Adrenal gland (tissue), 5 donors: ENCODE results near the gene ZFP1.

Experiments
- POLR2A ChIP-seq, 2 donors: fragments of 450-650 bp; IDR thresholded peaks; one replicate each; pipeline ENCODE4 v1.6.1; 2017; ENCODE audit warnings: antibody characterized with exemption in 2 of 2, mild to moderate bottlenecking in 2 of 2, moderate library complexity in 1 of 2
- TF ChIP-seq, protein P1 (sequence below), 6 experiments: fragments of 450-650 bp in 4 of 6; fragments of 200-600 bp in 2 of 6; sonication (generic) in 1 of 6; IDR thresholded peaks; 1 replicate in 5 of 6; 2 replicates in 1 of 6; pipeline versions ENCODE4 v1.5.1 to v1.8.0; 2016 to 2021; ENCODE audit warnings: antibody characterized with exemption in 6 of 6, mild to moderate bottlenecking in 2 of 6, moderate library complexity in 1 of 6
- donor health status: DM: no; HTN: no; CAD: no.

DNA sequence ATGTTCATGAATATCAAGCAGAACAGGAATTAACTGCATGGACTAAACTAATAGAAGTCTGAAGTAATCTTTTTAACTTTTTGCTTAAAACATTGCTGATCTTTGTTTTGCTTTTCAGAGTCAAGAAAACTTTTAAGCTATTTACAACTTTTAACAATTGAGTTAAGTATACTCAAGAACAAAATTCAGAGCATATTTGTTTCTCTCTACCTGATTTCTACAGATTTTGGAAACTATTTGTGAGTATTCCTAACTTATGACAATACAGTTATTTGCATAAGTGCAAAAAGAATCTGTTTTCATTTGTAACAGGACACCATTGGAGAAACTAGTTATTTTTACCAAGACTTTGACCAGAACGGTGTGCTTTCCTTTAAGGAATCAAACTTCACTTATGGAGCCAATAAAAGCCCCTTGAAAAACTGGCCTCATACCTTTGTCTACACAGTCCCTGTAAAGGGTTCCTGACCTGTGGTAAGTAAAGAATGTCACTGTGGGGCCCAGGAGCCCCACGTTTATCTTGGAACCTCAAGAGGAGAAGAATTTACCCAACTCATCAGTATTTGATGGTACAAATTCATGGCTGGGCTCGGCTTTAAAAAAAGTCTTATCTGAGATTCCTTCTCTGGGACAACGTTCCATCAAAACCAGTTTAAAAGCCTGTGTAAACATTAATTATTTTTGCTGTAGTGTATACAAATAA is 20.5 kb upstream of the ZFP1 start:
- TF ChIP-seq POLR2A (IDR thresholded peaks at IDR 0.05) = no peak
- TF ChIP-seq, protein P1, sequence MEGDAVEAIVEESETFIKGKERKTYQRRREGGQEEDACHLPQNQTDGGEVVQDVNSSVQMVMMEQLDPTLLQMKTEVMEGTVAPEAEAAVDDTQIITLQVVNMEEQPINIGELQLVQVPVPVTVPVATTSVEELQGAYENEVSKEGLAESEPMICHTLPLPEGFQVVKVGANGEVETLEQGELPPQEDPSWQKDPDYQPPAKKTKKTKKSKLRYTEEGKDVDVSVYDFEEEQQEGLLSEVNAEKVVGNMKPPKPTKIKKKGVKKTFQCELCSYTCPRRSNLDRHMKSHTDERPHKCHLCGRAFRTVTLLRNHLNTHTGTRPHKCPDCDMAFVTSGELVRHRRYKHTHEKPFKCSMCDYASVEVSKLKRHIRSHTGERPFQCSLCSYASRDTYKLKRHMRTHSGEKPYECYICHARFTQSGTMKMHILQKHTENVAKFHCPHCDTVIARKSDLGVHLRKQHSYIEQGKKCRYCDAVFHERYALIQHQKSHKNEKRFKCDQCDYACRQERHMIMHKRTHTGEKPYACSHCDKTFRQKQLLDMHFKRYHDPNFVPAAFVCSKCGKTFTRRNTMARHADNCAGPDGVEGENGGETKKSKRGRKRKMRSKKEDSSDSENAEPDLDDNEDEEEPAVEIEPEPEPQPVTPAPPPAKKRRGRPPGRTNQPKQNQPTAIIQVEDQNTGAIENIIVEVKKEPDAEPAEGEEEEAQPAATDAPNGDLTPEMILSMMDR (IDR thresholded peaks at IDR 0.05) = no peak
